BJ (cell line): ENCODE data around the gene DNA2. TPM values are rescaled to one million over a fixed set of nuclear protein-coding genes. Genes with fewer than 3 reads are reported as not detected.

Experiments used
- CTCF ChIA-PET: fragments of 350-600 bp; formaldehyde crosslinking; extraction: SDS; loops from one replicate; lab custom pipeline; 2021; ENCODE audit warnings: antibody characterized with exemption, inconsistent platforms; lab: Yijun Ruan, JAX
- POLR2A ChIA-PET: fragments of 300-600 bp; sonication (Branson Sonifier 250); formaldehyde crosslinking; extraction: SDS; loops from one replicate; lab custom pipeline; 2021; ENCODE audit warnings: antibody characterized with exemption; lab: Charles Lee
- DNase-seq: peaks from one replicate; pipeline ENCODE4 v3.0.0-alpha.2; 2011; ENCODE audit warnings: low read depth
- H3K27me3 ChIP-seq: 2 replicates; pipeline ENCODE4 v1.6.0; 2011; ENCODE audit warnings: low read length; ENCODE audit not compliant: control insufficient read depth, insufficient read depth
- H3K36me3 ChIP-seq: 2 replicates; pipeline ENCODE4 v1.5.1; 2011; ENCODE audit warnings: low read length; ENCODE audit not compliant: control insufficient read depth, insufficient read depth
- H3K4me3 ChIP-seq: 2 replicates; pipeline ENCODE4 v1.5.1; 2011; ENCODE audit warnings: low read depth, mild to moderate bottlenecking, control low read depth, low read length
- CTCF ChIP-seq: IDR thresholded peaks from 2 replicates; pipeline ENCODE4 v1.5.1; 2011; ENCODE audit warnings: low read depth, mild to moderate bottlenecking, control low read depth, inconsistent platforms, low read length, moderate library complexity; ENCODE audit not compliant: insufficient read depth
- polyA plus RNA-seq: library from polyadenylated mRNA; depleted of rRNA; stranded (reverse); fragments of >200 nt; gene quantifications from 2 replicates; pipeline ENCODE4 v1.2.3, GENCODE V29; 2011

DNA2 gene
- polyA plus RNA-seq, 1 experiment = 0.74 TPM

GRCh38 chr10:68408898-68409518 is 62.8 kb downstream of the DNA2 start:
- H3K36me3 ChIP-seq = no peaks in the 10 kb centered on the region
- no peak overlapping the region for H3K4me3 ChIP-seq
- no peak for TF ChIP-seq CTCF
- ChIA-PET CTCF (interaction anchor here (1.5 kb wide), 1 partner anchor 13 kb away, joined by 6 read pairs; no protein-coding TSS in a partner anchor), POLR2A (no interaction called here)
- DNase-seq = no peak
- H3K27me3 ChIP-seq = no peaks in the 10 kb centered on the region

- no peaks in the 10 kb centered on the region for H3K27me3 ChIP-seq
- H3K36me3 ChIP-seq = no peaks in the 10 kb centered on the region
- ChIA-PET POLR2A (interaction anchor here (0.5 kb wide), 1 partner anchor 334 kb away, joined by 17 read pairs; no protein-coding TSS in a partner anchor), CTCF (interaction anchor here (0.6 to 1.2 kb wide), 10 partner anchors 8 to 168 kb away, joined by 3 to 7 read pairs (median 3); partner anchors contain the start of gene PBLD)
- peak within 1 kb of the TSS; percentile 100 for H3K4me3 ChIP-seq
- TF ChIP-seq CTCF = no peak; the same call in 1 of the 2 replicates
- DNase-seq = peak; percentile 12
These were observed 64.8 kb downstream of the DNA2 start, which contains the start of gene RUFY2 for GRCh38 chr10:68406815-68407548. RUFY2 (minus strand) TSS chr10:68407277; CDS start chr10:68407189, 88 bp downstream.

GRCh38 chr10:68406111-68406814 is 65.5 kb downstream of the DNA2 start:
- POLR2A ChIA-PET = interaction anchor here (0.5 kb wide), 2 partner anchors 333 to 389 kb away, joined by 4 to 17 read pairs; no protein-coding TSS in a partner anchor
- Histone ChIP-seq H3K27me3 (no peaks in the 10 kb centered on the region), H3K36me3 (no peaks in the 10 kb centered on the region), H3K4me3 (peak overlapping the region; percentile 100)
- TF ChIP-seq CTCF = no peak
- CTCF ChIA-PET = interaction anchor here (0.6 to 1.2 kb wide), 11 partner anchors 8 to 168 kb away, joined by 3 to 7 read pairs (median 3); partner anchors contain the start of gene PBLD
- peak; percentile 9 for DNase-seq

- Histone ChIP-seq H3K36me3 (peaks cover 3% of the 10 kb centered on the region; the same call in 1 of the 2 replicates), H3K27me3 (no peaks in the 10 kb centered on the region), H3K4me3 (no peak overlapping the region)
- DNase-seq = no peak
- CTCF ChIA-PET = interaction anchor here (1.0 kb wide), 1 partner anchor 55 kb away, joined by 3 read pairs; no protein-coding TSS in a partner anchor
- POLR2A ChIA-PET = no interaction called here
- TF ChIP-seq CTCF = no peak
These were observed 68.1 kb downstream of the DNA2 start for GRCh38 chr10:68403701-68404100.
